COLO668 (cell line): ENCODE measurements around the gene PPRC1.

ENCODE experiments used
- DNase-seq: peaks from one replicate; lab custom pipeline; 2025; ENCODE audit not compliant: unreplicated experiment; lab: John Stamatoyannopoulos, UW

PPRC1 gene

GRCh38 chr10:102146971-102147428, 14.2 kb downstream of the PPRC1 start:
- DNase-seq: no peak

- no peak for DNase-seq
Observed at GRCh38 chr10:102147561-102147960, 14.7 kb downstream of the PPRC1 start.

DNA sequence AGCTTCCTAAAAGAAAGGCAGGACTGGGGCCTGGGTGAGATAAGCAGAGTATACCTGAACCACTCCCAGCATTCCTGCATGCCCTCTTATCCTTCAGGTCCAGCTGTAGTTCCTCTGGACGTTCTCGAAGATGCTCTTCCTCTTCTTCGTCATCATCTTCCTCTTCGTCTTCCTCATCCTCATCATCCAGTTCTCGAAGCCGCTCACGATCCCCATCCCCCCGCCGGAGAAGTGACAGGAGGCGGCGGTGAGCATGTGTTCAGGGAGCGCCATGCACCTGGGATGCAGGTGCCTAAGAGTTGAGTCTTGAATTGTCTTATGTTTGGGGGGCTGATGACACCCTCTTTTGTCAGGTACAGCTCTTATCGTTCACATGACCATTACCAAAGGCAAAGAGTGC, 15.4 kb downstream of the PPRC1 start:
- no peak for DNase-seq

DNA sequence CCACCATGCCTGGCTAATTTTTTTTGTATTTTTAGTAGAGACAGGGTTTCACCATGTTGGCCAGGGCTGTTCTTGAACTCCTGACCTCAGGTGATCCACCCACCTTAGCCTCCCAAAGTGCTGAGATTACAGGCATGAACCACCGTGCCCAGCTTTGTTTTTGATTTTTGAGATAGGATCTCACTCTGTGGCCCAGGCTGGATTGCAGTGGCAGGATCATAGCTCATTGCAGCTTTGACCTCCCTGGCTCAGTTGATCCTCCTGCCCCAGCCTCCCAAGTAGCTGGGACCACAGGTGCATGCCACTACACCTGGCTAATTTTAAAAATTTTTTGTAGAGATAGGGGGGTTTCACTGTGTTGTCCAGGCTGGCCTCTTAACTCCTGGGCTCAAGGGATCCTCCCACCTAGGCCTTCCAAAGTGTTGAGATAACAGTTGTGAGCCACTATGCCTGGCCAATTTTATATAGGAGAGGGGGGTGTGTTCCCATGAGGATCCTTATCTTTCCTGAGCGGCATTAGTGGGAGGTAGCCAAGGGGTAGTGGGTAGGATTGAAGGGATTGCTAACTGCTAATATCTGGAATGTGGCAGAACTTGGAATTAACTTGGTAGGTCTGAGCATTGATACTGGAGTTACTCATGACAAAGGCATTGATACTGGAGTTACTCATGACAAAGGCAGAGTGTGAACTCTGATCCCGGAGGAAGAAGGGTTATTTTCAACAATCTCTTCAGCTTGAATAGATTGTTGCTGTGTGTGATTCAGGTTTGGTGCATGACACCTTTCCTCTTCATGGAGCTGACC, 18.3 kb downstream of the PPRC1 start:
- no peak for DNase-seq

DNA sequence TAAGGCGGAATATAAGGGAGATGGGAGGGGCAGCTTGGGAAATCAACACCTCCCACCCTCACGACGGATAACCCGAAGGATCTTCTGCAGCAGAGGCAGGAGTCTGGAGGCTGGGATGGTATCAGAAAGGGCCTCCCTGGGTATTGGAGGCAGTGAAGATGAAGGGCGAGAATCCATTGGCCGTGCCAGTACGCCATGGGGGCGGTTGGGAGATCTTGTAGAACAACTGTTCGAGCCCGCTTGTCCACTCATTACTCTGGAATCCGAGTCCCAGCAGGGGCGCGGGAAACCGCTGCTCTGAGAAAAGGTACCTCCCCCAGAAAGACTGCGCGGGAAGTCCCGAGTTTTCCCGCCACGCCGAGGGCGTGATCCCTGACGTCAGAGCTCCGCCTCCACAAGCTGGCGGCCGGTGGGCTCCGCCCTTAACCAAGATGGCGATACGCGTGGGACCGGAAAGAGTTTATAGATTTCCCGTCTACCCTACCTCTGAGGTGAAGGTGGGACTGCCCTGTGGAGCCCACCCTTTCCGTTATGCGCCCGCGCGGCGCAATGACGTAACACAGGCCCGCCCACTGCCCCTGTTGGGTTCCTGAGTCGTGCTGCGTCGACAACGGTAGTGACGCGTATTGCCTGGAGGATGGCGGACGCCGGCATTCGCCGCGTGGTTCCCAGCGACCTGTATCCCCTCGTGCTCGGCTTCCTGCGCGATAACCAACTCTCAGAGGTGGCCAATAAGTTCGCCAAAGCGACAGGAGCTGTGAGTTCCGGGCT, 19.1 kb downstream of the PPRC1 start, which contains the start of gene NOLC1:
NOLC1 (plus strand) TSS at position 616 of the 771 bp plus-strand sequence; CDS start at position 638, 22 bp downstream.
- peak; percentile 94 for DNase-seq

DNA sequence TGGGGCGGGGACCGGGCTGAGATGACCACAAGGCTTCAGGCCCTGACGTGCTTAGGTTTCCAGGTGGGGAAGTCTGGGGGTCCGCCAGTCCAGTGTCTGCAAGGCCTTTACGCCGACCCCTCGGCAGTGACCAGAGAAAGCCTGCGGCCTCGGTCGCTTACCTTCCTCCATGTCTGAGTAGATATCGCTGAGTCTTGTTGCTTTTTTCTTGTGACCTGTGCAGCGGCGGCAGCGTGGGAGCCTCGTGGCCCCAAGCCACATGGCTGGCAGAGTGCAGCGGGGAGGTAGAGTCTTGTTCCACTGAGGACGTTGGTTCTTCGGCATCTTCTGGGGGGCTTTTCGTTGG, 19.7 kb downstream of the PPRC1 start:
- DNase-seq: peak; percentile 31

DNA sequence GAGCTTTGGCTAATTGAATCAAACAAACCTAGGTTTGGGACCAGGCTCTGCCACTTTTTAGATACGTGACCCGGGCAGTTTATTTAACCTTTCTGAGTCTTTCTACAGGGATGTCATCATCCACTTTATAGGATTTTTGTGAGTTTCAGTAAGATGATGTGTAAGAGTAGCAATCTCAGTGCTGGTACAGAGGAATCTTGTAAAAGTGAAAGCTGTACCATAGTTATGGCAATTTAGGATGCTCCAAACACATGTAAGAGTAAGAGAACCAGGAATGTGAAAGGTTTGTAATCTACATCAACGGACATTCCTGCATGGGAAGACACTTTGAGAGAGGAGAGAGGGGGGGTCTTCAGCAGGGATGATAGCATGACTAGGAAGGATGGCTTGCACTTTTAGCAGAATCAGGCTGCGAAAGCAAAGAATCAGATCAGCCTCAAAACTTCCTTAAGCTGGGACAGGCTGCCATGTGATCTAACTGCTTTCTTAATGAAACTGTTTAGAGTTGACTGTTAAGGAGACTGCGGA, 20.3 kb downstream of the PPRC1 start:
- no peak for DNase-seq

DNA sequence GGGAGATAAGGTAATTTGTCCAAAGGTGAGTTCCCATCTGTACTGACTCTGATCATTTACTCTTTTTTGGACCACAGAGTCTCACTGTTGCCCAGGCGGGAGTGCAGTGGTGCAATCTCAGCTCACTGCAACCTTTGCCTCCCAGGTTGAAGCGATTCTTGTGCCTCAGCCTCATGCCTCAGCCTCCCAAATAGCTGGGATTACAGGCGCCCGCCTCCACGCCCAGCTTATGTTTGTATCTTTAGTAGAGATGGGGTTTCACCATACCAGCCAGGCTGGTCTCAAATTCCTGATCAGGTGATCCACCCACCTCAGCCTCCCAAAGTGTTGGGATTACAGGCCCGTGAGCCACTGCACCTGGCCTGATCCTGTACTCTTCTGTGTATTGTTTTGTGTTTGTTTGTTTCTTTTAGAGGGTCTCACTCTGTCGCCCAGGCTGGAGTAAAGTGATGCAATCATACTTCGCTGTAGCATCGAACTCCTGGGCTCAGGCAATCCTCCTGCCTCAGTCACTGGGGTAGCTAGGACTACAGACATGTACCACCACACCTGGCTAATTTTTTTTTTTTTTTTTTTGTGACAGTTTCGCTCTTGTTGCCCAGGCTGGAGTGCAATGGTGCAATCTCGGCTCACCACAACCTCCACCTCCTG, 21.8 kb downstream of the PPRC1 start:
- DNase-seq: peak; percentile 9

GRCh38 chr10:102157224-102157623, 24.4 kb downstream of the PPRC1 start:
- peak; percentile 56 for DNase-seq

GRCh38 chr10:102159051-102159597, 26.3 kb downstream of the PPRC1 start:
- no peak for DNase-seq

DNA sequence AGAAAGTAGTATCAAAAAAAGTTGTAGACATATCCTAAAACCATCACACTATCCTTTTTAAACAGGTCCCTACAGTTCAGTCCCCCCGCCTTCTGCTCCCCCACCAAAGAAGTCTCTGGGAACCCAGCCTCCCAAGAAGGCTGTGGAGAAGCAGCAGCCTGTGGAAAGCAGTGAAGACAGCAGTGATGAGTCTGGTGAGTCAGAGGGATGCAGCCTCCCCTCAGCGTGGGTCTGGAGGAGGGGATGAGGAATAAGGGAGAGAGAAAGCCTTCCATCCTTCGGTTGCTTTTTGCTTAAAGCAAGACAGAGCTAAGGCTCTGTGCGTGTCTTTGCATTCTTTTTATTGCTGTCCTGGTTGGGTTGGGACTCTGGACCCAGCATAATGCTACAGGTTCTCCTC, 27.0 kb downstream of the PPRC1 start:
- no peak for DNase-seq

- DNase-seq: no peak
Observed at GRCh38 chr10:102163342-102163989, 30.6 kb downstream of the PPRC1 start.

DNA sequence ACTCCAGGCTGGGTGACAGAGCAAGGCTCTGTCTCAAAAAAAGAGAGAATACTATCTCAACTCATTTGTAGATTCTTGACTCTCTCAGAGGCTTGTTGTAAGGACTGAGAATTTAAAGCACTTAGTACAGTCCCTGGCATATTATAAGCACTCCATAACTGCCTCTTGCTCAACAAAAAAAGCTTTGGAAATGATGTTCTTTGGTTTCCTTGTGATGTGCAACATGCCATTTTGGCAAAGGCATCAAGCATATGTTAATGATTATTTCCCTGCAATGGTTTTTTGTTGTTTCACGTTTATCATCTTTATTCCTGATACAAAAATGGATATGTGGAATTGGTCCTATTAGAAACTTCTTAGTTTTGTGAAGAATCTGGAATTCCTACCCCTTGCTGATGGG, 35.0 kb downstream of the PPRC1 start:
- DNase-seq: no peak

GRCh38 chr10:102170602-102171001, 37.8 kb downstream of the PPRC1 start:
- no peak for DNase-seq

DNA sequence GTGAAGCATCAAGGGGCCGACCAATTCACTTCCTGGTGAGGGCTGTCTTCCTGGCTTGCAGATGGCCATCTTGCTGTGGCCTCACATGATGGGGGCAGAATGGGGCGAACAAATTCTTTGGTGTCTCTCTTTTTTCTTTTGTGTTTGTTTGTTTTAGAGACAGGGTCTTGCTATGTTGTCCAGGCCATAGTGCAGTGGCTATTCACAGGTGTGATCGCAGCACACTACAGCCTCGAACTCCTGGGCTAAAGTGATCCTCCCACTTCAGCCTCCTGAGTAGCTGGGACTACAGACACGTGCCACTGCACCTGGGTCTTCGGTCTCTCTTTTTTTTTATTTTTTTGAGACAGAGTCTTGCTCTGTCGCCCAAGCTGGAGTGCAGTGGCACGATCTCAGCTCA, 39.4 kb downstream of the PPRC1 start:
- DNase-seq: no peak

DNA sequence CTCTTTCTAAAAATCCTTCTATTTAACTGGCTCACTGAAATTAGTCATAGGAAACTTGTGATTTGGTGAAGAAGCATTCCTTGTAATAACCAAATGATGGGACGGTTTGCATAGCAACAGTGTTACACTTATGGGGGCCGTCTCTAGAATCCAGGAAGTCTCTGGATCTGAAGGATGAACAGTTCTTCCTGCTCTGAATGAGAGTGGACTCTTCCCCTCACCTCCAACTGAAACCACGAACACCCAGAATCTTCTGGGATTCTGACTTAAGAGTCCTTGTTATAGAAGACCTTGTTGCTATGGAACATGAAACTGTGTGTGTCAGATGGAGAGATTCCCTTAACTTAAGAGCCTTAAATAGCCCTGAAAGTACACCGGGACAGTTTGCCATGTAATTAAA, 42.6 kb downstream of the PPRC1 start:
- no peak for DNase-seq

- no peak for DNase-seq
Observed at GRCh38 chr10:102184606-102185005, 51.8 kb downstream of the PPRC1 start.

DNA sequence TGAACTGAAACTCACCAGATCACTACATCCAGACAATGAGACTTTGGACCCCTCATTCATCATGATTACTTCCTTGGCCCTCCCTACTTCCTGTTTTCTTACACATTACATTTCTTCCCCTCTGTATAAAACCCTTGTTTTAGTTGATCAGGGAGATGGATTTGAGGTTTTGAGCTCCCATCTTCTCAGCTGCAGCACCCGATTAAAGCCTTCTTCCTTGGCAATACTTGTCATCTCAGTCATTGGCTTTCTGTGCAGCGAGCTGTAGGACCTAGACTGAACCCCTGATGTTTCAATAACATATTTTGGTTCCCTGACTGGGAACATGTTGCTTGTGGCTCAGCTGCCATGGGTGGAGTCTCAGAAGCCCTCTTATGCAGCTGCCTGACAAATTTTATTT, 52.4 kb downstream of the PPRC1 start:
- no peak for DNase-seq

DNA sequence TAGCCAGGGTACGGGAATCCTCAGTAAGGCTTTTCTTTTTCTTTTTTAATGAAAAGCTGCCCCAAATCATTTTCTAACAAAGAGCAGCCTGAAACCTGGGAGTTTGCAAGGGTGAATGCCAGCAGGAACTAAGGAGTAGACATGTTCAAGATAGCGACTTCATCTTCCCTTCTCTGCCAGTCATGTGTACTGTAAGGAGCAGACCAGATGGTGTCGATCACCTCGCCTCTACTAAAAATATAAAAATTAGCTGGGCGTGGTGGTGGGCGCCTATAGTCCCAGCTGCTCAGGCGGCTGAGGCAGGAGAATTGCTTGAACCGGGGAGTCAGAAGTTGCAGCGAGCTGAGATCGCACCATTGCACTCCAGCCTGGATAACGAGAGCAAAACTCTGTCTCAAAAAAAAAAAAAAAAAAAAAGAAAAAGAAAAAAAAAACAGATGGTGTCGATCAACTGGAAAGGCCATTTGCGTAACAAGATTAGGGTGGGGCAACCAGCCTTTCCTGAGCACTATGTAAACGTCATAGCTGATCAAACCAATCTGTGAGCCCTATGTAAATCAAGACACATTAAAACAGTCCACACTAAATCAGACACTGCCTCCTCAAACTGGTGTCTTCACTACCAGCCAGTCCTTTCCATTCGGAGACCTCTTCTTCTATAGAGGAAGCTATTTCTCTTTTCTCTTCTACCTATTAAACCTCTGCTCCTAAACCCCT, 53.1 kb downstream of the PPRC1 start:
- DNase-seq: no peak

- DNase-seq: no peak
Observed at GRCh38 chr10:102188298-102188940, 55.6 kb downstream of the PPRC1 start.
